ENCODE results near the gene MYO1B. TPM values are rescaled to one million over a fixed set of nuclear protein-coding genes. Genes with fewer than 3 reads are reported as not detected.

The MYO1B gene
- total RNA-seq, 2 donors from 2014 or later: 74.7 to 79.4 TPM

DNA sequence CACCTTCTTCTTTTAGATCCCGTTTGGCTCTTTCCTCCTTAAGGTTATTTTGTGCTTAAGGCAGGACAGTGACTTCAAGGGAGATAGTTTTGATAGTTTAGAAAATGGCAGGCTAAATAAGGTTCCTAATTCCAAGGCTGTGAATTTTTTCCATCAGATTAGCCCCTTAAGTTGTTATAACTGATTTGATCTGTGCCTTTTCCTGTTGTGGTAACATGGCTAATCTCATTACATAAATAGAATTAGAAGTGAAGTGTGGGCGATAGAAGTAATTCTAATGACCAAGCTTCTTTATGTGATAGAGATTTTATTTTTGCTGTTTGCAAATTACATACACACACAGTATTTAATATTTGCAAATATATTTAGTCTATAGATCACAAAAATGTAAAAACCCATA lies 102.0 kb downstream of the MYO1B start:
- ATAC-seq (ENCODE audit: insufficient number of reproducible peaks, low FRiP score, low read depth) (no peak), DNase-seq (ENCODE audit: low spot score) (no peak)
- Histone ChIP-seq H3K4me1 (ENCODE audit: control insufficient read depth in 1 of 2, low read depth in 2 of 2) (peaks cover 0 to 12% of the 10 kb centered on the region in 2 donors), H3K27ac (no peak overlapping the region), H3K9me3 (no peaks in the 10 kb centered on the region), H3K36me3 (peaks cover 8% of the 10 kb centered on the region), H3K27me3 (replicated peaks; ENCODE audit: insufficient read depth) (no peaks in the 10 kb centered on the region), H3K4me3 (no peak overlapping the region)
- no peak for TF ChIP-seq CTCF (IDR thresholded peaks at IDR 0.05)

DNA sequence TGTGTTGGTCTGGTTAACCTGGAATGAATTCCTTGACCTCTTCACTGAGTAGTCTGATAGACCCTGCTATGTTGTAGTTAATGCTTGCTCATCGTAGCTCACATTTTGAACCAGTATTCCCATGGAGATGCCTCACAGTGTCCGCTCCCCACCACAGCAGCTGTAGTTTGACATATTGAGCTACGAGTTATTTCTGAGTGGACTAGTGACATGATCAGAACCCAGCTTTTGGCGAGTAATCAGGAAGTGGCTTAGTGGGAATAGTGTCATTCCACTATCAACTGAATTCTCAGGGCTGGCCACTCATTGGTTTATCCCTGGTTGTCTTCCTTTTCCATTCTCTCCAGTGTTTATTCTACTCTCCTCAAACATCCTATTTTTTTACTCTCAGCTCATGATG lies 102.7 kb downstream of the MYO1B start:
- Histone ChIP-seq H3K4me3 (no peak overlapping the region), H3K36me3 (peaks cover 3% of the 10 kb centered on the region), H3K27me3 (replicated peaks; ENCODE audit: insufficient read depth) (no peaks in the 10 kb centered on the region), H3K27ac (no peak overlapping the region), H3K4me1 (ENCODE audit: control insufficient read depth in 1 of 2, low read depth in 2 of 2) (peaks cover 0 to 12% of the 10 kb centered on the region in 2 donors), H3K9me3 (no peaks in the 10 kb centered on the region)
- no peak for ATAC-seq (ENCODE audit: insufficient number of reproducible peaks, low FRiP score, low read depth)
- no peak for TF ChIP-seq CTCF (IDR thresholded peaks at IDR 0.05)
- no peak for DNase-seq (ENCODE audit: low spot score)

DNA sequence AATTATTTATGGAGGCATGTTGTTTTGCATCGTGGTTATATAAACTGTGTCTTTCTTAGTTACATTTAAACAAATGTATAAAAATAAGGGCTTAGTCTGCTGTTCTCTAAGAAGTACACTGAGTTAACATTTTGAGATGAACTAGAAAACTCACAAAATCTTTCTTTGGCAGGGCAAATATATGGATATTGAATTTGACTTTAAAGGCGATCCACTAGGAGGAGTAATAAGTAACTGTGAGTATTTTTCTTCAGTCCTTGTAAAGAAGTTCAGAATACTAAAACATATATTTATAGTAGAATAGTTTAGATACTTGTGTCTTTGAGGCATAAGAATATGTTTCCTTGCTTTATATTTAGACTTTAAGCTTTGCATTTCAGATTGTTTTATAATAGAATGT lies 104.8 kb downstream of the MYO1B start:
- no peak for ATAC-seq (ENCODE audit: insufficient number of reproducible peaks, low FRiP score, low read depth)
- no peaks in the 10 kb centered on the region for H3K27me3 ChIP-seq (replicated peaks; ENCODE audit: insufficient read depth)
- TF ChIP-seq CTCF (IDR thresholded peaks at IDR 0.05): no peak

GRCh38 chr2:191350826-191351225 lies 105.6 kb downstream of the MYO1B start:
- no peak overlapping the region for H3K27ac ChIP-seq
- no peaks in the 10 kb centered on the region for H3K9me3 ChIP-seq
- TF ChIP-seq CTCF (IDR thresholded peaks at IDR 0.05): no peak
- peaks cover 0 to 12% of the 10 kb centered on the region in 2 donors for H3K4me1 ChIP-seq (ENCODE audit: control insufficient read depth in 1 of 2, low read depth in 2 of 2)
- no peak overlapping the region for H3K4me3 ChIP-seq
- peaks cover 3% of the 10 kb centered on the region for H3K36me3 ChIP-seq
- no peak for DNase-seq (ENCODE audit: low spot score)
- H3K27me3 ChIP-seq (replicated peaks; ENCODE audit: insufficient read depth): no peaks in the 10 kb centered on the region
- ATAC-seq (ENCODE audit: insufficient number of reproducible peaks, low FRiP score, low read depth): no peak

More for the DNA sequence above, 104.8 kb downstream of the MYO1B start:
- H3K27ac ChIP-seq: no peak overlapping the region
- DNase-seq (ENCODE audit: low spot score): no peak
- peaks cover 3% of the 10 kb centered on the region for H3K36me3 ChIP-seq
- H3K9me3 ChIP-seq: no peaks in the 10 kb centered on the region
- no peak overlapping the region for H3K4me3 ChIP-seq
- peaks cover 0 to 12% of the 10 kb centered on the region in 2 donors for H3K4me1 ChIP-seq (ENCODE audit: control insufficient read depth in 1 of 2, low read depth in 2 of 2)

DNA sequence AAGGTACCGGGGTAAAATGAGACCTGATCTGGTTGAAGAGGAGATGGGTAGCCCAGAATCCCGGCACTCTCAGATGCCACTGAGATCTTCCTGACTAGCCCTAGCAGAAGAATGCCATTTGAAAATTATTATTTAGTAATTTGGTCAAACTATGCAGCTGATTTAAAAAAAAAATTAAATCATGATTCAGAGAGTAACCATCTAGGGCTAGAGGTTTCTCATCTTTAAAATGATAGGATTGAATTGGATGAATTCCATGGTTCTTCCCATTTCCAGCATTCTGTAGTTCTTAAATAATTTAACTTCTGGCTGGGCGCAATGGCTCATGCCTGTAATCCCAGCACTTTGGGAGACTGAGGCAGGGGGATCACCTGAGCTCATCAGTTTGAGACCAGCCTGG lies 106.1 kb downstream of the MYO1B start:
- ATAC-seq (ENCODE audit: insufficient number of reproducible peaks, low FRiP score, low read depth) (no peak), DNase-seq (ENCODE audit: low spot score) (no peak)
- TF ChIP-seq CTCF (IDR thresholded peaks at IDR 0.05): no peak
- Histone ChIP-seq H3K9me3 (no peaks in the 10 kb centered on the region), H3K27me3 (replicated peaks; ENCODE audit: insufficient read depth) (no peaks in the 10 kb centered on the region), H3K4me3 (no peak overlapping the region), H3K4me1 (ENCODE audit: control insufficient read depth in 1 of 2, low read depth in 2 of 2) (peaks cover 0 to 12% of the 10 kb centered on the region in 2 donors), H3K36me3 (peaks cover 3% of the 10 kb centered on the region), H3K27ac (no peak overlapping the region)

All from thoracic aorta (tissue), 2 donors.